ENCODE measurements around the gene CCT8. TPM values are rescaled to one million over a fixed set of nuclear protein-coding genes. Genes with fewer than 3 reads are reported as not detected.

The CCT8 gene
- total and polyA plus RNA-seq, 2 experiments from 2014 or later = 304 to 329 TPM

GRCh38 chr21:29034678-29035077, 38.8 kb downstream of the CCT8 start (continued):
- TF ChIP-seq ZNF462 (CRISPR knock-in tag; IDR thresholded peaks at IDR 0.05) (no peak), EZH2 (IDR thresholded peaks at IDR 0.05; ENCODE audit: low read depth, unreplicated experiment) (no peak)
- TF ChIP-seq, protein P1, sequence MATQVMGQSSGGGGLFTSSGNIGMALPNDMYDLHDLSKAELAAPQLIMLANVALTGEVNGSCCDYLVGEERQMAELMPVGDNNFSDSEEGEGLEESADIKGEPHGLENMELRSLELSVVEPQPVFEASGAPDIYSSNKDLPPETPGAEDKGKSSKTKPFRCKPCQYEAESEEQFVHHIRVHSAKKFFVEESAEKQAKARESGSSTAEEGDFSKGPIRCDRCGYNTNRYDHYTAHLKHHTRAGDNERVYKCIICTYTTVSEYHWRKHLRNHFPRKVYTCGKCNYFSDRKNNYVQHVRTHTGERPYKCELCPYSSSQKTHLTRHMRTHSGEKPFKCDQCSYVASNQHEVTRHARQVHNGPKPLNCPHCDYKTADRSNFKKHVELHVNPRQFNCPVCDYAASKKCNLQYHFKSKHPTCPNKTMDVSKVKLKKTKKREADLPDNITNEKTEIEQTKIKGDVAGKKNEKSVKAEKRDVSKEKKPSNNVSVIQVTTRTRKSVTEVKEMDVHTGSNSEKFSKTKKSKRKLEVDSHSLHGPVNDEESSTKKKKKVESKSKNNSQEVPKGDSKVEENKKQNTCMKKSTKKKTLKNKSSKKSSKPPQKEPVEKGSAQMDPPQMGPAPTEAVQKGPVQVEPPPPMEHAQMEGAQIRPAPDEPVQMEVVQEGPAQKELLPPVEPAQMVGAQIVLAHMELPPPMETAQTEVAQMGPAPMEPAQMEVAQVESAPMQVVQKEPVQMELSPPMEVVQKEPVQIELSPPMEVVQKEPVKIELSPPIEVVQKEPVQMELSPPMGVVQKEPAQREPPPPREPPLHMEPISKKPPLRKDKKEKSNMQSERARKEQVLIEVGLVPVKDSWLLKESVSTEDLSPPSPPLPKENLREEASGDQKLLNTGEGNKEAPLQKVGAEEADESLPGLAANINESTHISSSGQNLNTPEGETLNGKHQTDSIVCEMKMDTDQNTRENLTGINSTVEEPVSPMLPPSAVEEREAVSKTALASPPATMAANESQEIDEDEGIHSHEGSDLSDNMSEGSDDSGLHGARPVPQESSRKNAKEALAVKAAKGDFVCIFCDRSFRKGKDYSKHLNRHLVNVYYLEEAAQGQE (IDR thresholded peaks at IDR 0.05; ENCODE audit: unreplicated experiment) = no peak

- H3K36me3 Mint-ChIP-seq (ENCODE audit: low read depth) = peaks cover 57% of the 10 kb centered on the region
- Histone ChIP-seq H4K20me1 (replicated peaks; ENCODE audit: insufficient read depth) (peaks cover 7% of the 10 kb centered on the region; the same call in 1 of the 2 replicates), H3F3A (replicated peaks; ENCODE audit: low read depth) (no peaks in the 10 kb centered on the region), H3K27me3 (ENCODE audit: insufficient read depth) (no peaks in the 10 kb centered on the region), H3K4me3 (no peak overlapping the region), H3K4me1 (ENCODE audit: insufficient read depth) (no peaks in the 10 kb centered on the region), H3K36me3 (ENCODE audit: insufficient read depth) (peaks cover 48% of the 10 kb centered on the region), H3K9me2 (ENCODE audit: insufficient read depth) (no peaks in the 10 kb centered on the region), H2AFZ (no peak overlapping the region), H3K79me2 (replicated peaks; ENCODE audit: insufficient read depth) (peaks cover 14% of the 10 kb centered on the region; the same call in 1 of the 2 replicates), H3K27ac (ENCODE audit: low read depth) (no peak overlapping the region), H3K4me2 (no peak overlapping the region)
- H3K4me1 Mint-ChIP-seq = no peaks in the 10 kb centered on the region
- ATAC-seq (no peak), DNase-seq (ENCODE audit: low spot score) (no peak)
- no peak for TF ChIP-seq ZNF114 (CRISPR knock-in tag; IDR thresholded peaks at IDR 0.05)
- H3K4me3 Mint-ChIP-seq = no peak overlapping the region
- H3K27me3 Mint-ChIP-seq (ENCODE audit: insufficient read depth, low read depth, poor library complexity) = no peaks in the 10 kb centered on the region
- no peak overlapping the region; the same call in 1 of the 2 replicates for H3K27ac Mint-ChIP-seq
- H3K9me3 Mint-ChIP-seq = no peaks in the 10 kb centered on the region
These were observed 39.6 kb downstream of the CCT8 start for GRCh38 chr21:29033871-29034270.
